WTC11 (cell line): Measurements from ENCODE around the gene SLC11A2. TPM values are rescaled to one million over a fixed set of nuclear protein-coding genes. Genes with fewer than 3 reads are reported as not detected.

Source experiments
- ATAC-seq: fragments of 200-7000 bp; cut with Tn5 transposase; 2 replicates; pipeline ENCODE4 v1.10.0; 2021; ENCODE audit warnings: mild to moderate bottlenecking, moderate library complexity
- CTCF ChIA-PET: fragments of 300-600 bp; sonication (Branson Sonifier 250); formaldehyde crosslinking; loops from one replicate; lab custom pipeline; 2021; ENCODE audit warnings: antibody characterized with exemption; lab: Charles Lee
- POLR2A ChIA-PET: fragments of 350-600 bp; sonication (Branson Sonifier 250); formaldehyde crosslinking; loops from one replicate; lab custom pipeline; 2021; ENCODE audit warnings: antibody characterized with exemption; lab: Charles Lee
- DNase-seq: peaks from one replicate; pipeline ENCODE4 v3.0.0; 2021; ENCODE audit warnings: low spot score
- H3K27ac Mint-ChIP-seq: 2 replicates; pipeline ENCODE4 v1.8.0; 2021; ENCODE audit warnings: mixed read lengths
- H3K27me3 Mint-ChIP-seq: 2 replicates; pipeline ENCODE4 v1.8.0; 2021; ENCODE audit warnings: low read depth, mild to moderate bottlenecking, moderate library complexity, mixed read lengths
- H3K36me3 Mint-ChIP-seq: 2 replicates; pipeline ENCODE4 v1.8.0; 2021; ENCODE audit warnings: mixed read lengths
- H3K4me1 Mint-ChIP-seq: 2 replicates; pipeline ENCODE4 v1.8.0; 2022; ENCODE audit warnings: mixed read lengths
- H3K4me3 Mint-ChIP-seq: 2 replicates; pipeline ENCODE4 v1.8.0; 2021; ENCODE audit warnings: mild to moderate bottlenecking, moderate library complexity, mixed read lengths
- H3K9me3 Mint-ChIP-seq: 2 replicates; pipeline ENCODE4 v1.8.0; 2021; ENCODE audit warnings: mixed read lengths
- ATF1 ChIP-seq: sonication (generic); formaldehyde crosslinking; IDR thresholded peaks from 2 replicates; pipeline ENCODE4 v1.8.1; 2023; ENCODE audit warnings: mild to moderate bottlenecking, moderate library complexity, missing genetic modification reagents
- CREB1 ChIP-seq: sonication (generic); formaldehyde crosslinking; IDR thresholded peaks from 2 replicates; pipeline ENCODE4 v1.8.0; 2023; ENCODE audit warnings: mild to moderate bottlenecking, missing genetic modification reagents
- EMX1 ChIP-seq: fragments of 250-450 bp; sonication (Bioruptor Pico); IDR thresholded peaks from 2 replicates; pipeline ENCODE4 v1.8.0; 2021; ENCODE audit warnings: mild to moderate bottlenecking
- FOXP1 ChIP-seq: sonication (generic); formaldehyde crosslinking; IDR thresholded peaks from 2 replicates; pipeline ENCODE4 v1.8.0; 2022; ENCODE audit warnings: missing genetic modification reagents, mild to moderate bottlenecking, moderate library complexity, borderline replicate concordance
- GRHL2 ChIP-seq: fragments of 250-450 bp; sonication (Bioruptor Pico); IDR thresholded peaks from 2 replicates; pipeline ENCODE4 v1.8.0; 2022; ENCODE audit warnings: mild to moderate bottlenecking, moderate library complexity; ENCODE audit not compliant: insufficient replicate concordance, severe bottlenecking
- IRF2 ChIP-seq: sonication (generic); formaldehyde crosslinking; IDR thresholded peaks from 2 replicates; pipeline ENCODE4 v1.8.0; 2022; ENCODE audit warnings: low read depth, missing genetic modification reagents, borderline replicate concordance
- JUN ChIP-seq: sonication (generic); formaldehyde crosslinking; IDR thresholded peaks from 2 replicates; pipeline ENCODE4 v1.8.0; 2023; ENCODE audit warnings: mild to moderate bottlenecking, missing genetic modification reagents
- KAT7 ChIP-seq: sonication (generic); formaldehyde crosslinking; IDR thresholded peaks from 2 replicates; pipeline ENCODE4 v1.8.1; 2023; ENCODE audit warnings: missing genetic modification reagents, mild to moderate bottlenecking, borderline replicate concordance
- NFE2L1 ChIP-seq: sonication (generic); formaldehyde crosslinking; IDR thresholded peaks from 2 replicates; pipeline ENCODE4 v1.8.1; 2023; ENCODE audit warnings: missing genetic modification reagents
- NR1H2 ChIP-seq: sonication (generic); formaldehyde crosslinking; IDR thresholded peaks from 2 replicates; pipeline ENCODE4 v1.9.0; 2021; ENCODE audit warnings: mild to moderate bottlenecking, moderate library complexity, missing genetic modification reagents
- RELA ChIP-seq: sonication (generic); formaldehyde crosslinking; IDR thresholded peaks from 2 replicates; pipeline ENCODE4 v1.8.1; 2022; ENCODE audit warnings: missing genetic modification reagents, mild to moderate bottlenecking, borderline replicate concordance
- RORB ChIP-seq: fragments of 250-450 bp; sonication (Bioruptor Pico); IDR thresholded peaks from 2 replicates; pipeline ENCODE4 v1.9.0; 2021; ENCODE audit warnings: mild to moderate bottlenecking
- SMAD3 ChIP-seq: sonication (generic); formaldehyde crosslinking; IDR thresholded peaks from 2 replicates; pipeline ENCODE4 v1.8.0; 2022; ENCODE audit warnings: missing genetic modification reagents, mild to moderate bottlenecking, borderline replicate concordance
- SOX15 ChIP-seq: fragments of 250-450 bp; sonication (Bioruptor Pico); IDR thresholded peaks from 2 replicates; pipeline ENCODE4 v1.9.0; 2021; ENCODE audit warnings: mild to moderate bottlenecking
- TCF7 ChIP-seq: sonication (generic); formaldehyde crosslinking; IDR thresholded peaks from 2 replicates; pipeline ENCODE4 v1.8.0; 2022; ENCODE audit warnings: mild to moderate bottlenecking, low read depth, missing genetic modification reagents, moderate library complexity
- TP53 ChIP-seq: sonication (generic); formaldehyde crosslinking; IDR thresholded peaks from 2 replicates; pipeline ENCODE4 v1.8.1; 2023; ENCODE audit warnings: mild to moderate bottlenecking, missing genetic modification reagents
- ZBTB21 ChIP-seq: sonication (generic); formaldehyde crosslinking; IDR thresholded peaks from 2 replicates; pipeline ENCODE4 v1.8.1; 2023; ENCODE audit warnings: mild to moderate bottlenecking, missing genetic modification reagents, borderline replicate concordance
- ZNF219 ChIP-seq: sonication (generic); formaldehyde crosslinking; IDR thresholded peaks from 2 replicates; pipeline ENCODE4 v1.8.0; 2023; ENCODE audit warnings: missing genetic modification reagents, mild to moderate bottlenecking, borderline replicate concordance
- ZNF232 ChIP-seq: sonication (generic); formaldehyde crosslinking; IDR thresholded peaks from 2 replicates; pipeline ENCODE4 v1.8.0; 2022; ENCODE audit warnings: mild to moderate bottlenecking, missing genetic modification reagents
- ZNF396 ChIP-seq: fragments of 250-450 bp; sonication (Bioruptor Pico); IDR thresholded peaks from 2 replicates; pipeline ENCODE4 v1.8.0; 2021; ENCODE audit warnings: mild to moderate bottlenecking, moderate library complexity, borderline replicate concordance
- total RNA-seq: library from RNA; stranded (reverse); gene quantifications from 3 replicates; pipeline ENCODE4 v1.2.3, GENCODE V29; 2021
- TF ChIP-seq, protein P1 (sequence below): sonication (generic); formaldehyde crosslinking; IDR thresholded peaks from 2 replicates; pipeline ENCODE4 v1.8.1; 2023; ENCODE audit warnings: mild to moderate bottlenecking, missing genetic modification reagents, moderate library complexity
- TF ChIP-seq, protein P2 (sequence below): sonication (generic); formaldehyde crosslinking; IDR thresholded peaks from 2 replicates; pipeline ENCODE4 v1.8.0; 2022; ENCODE audit warnings: mild to moderate bottlenecking, missing genetic modification reagents
- TF ChIP-seq, protein P3 (sequence below): fragments of 250-450 bp; sonication (Bioruptor Pico); IDR thresholded peaks from 2 replicates; pipeline ENCODE4 v1.9.0; 2021; ENCODE audit warnings: mild to moderate bottlenecking, borderline replicate concordance
- TF ChIP-seq, protein P4 (sequence below): fragments of 200-600 bp; IDR thresholded peaks from 2 replicates; pipeline ENCODE4 v1.8.0; 2022; ENCODE audit warnings: antibody characterized with exemption
- TF ChIP-seq, protein P5 (sequence below): sonication (generic); formaldehyde crosslinking; IDR thresholded peaks from 2 replicates; pipeline ENCODE4 v1.8.1; 2022; ENCODE audit warnings: low read depth, missing genetic modification reagents, borderline replicate concordance
- TF ChIP-seq, protein P6 (sequence below): fragments of 250-450 bp; sonication (Bioruptor Pico); IDR thresholded peaks from 2 replicates; pipeline ENCODE4 v1.9.0; 2021; ENCODE audit warnings: mild to moderate bottlenecking

SLC11A2 gene
- total RNA-seq, 1 experiment from 2014 or later, result 58.0 TPM

DNA sequence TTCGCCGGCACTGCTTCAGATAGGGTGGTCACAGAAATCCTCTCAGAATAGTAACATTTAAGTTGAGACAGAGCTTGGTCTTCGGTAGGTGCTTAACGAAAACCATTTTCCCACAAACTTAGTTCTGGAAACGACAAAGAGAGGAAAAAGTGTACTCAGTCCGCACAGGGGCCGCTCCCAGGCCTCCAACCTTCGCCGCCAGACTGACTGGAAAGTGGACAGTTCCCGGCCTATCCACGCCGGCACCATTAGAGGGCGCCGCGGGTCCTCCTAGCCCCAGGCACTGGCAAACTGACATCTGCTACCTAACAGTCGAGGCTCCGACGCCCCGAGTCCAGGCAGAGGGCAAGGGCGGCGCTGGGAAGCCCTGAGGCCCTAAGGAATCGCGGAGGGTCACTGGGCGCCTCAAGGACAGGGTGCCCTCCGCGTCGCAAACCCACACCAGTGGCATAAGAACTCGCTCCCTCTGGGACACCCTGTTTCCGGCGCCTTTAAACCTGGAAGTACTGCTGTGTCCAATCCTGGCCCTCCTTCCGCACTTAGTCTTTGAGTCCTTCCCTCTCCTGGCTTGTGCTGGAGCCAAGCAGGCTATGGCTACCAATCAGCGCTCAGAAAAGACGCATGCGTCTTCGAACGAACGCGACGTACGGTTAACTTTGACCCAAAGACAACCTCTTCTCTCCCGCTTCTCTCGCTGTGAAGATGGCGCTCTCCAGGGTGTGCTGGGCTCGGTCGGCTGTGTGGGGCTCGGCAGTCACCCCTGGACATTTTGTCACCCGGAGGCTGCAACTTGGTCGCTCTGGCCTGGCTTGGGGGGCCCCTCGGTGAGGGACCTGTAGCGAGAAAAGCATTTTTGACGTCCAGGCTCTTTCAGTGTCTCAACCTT, 21.7 kb upstream of the SLC11A2 start, which contains the start of gene LETMD1:
Gene LETMD1, plus strand, starts transcription at position 673 of the 886 bp plus-strand sequence. Its CDS starts 30 bp downstream, at position 703.
- ChIA-PET CTCF (interaction anchor here (0.6 kb wide), 1 partner anchor 293 kb away, joined by 3 read pairs; no protein-coding TSS in a partner anchor), POLR2A (interaction anchor here (0.7 kb wide), 1 partner anchor 22 kb away, joined by 4 read pairs; the partner anchor contains the start of gene SLC11A2)
- H3K36me3 Mint-ChIP-seq, result peaks cover 10% of the 10 kb centered on the region
- TF ChIP-seq, protein P1, sequence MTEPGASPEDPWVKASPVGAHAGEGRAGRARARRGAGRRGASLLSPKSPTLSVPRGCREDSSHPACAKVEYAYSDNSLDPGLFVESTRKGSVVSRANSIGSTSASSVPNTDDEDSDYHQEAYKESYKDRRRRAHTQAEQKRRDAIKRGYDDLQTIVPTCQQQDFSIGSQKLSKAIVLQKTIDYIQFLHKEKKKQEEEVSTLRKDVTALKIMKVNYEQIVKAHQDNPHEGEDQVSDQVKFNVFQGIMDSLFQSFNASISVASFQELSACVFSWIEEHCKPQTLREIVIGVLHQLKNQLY (CRISPR knock-in tag), result no peak
- TF ChIP-seq ATF1 (CRISPR knock-in tag) (no peak), IRF2 (no peak), ZBTB21 (CRISPR knock-in tag) (no peak), NR1H2 (CRISPR knock-in tag) (no peak), NFE2L1 (no peak), RELA (no peak), TCF7 (no peak), EMX1 (CRISPR knock-in tag) (no peak), ZNF396 (CRISPR knock-in tag) (no peak), ZNF219 (CRISPR knock-in tag) (no peak), ZNF232 (CRISPR knock-in tag) (no peak), FOXP1 (CRISPR knock-in tag) (peak; percentile 46; the same call in 1 of the 2 replicates), JUN (CRISPR knock-in tag) (no peak), SOX15 (no peak), TP53 (CRISPR knock-in tag) (no peak), KAT7 (CRISPR knock-in tag) (0 out of 2 replicates have a peak, but pooled peaks have one; percentile 54), CREB1 (CRISPR knock-in tag) (no peak), SMAD3 (CRISPR knock-in tag) (no peak), RORB (CRISPR knock-in tag) (no peak), GRHL2 (CRISPR knock-in tag) (no peak)
- TF ChIP-seq, protein P2, sequence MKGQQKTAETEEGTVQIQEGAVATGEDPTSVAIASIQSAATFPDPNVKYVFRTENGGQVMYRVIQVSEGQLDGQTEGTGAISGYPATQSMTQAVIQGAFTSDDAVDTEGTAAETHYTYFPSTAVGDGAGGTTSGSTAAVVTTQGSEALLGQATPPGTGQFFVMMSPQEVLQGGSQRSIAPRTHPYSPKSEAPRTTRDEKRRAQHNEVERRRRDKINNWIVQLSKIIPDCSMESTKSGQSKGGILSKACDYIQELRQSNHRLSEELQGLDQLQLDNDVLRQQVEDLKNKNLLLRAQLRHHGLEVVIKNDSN, result peak; percentile 30; the same call in 1 of the 2 replicates
- TF ChIP-seq, protein P3, sequence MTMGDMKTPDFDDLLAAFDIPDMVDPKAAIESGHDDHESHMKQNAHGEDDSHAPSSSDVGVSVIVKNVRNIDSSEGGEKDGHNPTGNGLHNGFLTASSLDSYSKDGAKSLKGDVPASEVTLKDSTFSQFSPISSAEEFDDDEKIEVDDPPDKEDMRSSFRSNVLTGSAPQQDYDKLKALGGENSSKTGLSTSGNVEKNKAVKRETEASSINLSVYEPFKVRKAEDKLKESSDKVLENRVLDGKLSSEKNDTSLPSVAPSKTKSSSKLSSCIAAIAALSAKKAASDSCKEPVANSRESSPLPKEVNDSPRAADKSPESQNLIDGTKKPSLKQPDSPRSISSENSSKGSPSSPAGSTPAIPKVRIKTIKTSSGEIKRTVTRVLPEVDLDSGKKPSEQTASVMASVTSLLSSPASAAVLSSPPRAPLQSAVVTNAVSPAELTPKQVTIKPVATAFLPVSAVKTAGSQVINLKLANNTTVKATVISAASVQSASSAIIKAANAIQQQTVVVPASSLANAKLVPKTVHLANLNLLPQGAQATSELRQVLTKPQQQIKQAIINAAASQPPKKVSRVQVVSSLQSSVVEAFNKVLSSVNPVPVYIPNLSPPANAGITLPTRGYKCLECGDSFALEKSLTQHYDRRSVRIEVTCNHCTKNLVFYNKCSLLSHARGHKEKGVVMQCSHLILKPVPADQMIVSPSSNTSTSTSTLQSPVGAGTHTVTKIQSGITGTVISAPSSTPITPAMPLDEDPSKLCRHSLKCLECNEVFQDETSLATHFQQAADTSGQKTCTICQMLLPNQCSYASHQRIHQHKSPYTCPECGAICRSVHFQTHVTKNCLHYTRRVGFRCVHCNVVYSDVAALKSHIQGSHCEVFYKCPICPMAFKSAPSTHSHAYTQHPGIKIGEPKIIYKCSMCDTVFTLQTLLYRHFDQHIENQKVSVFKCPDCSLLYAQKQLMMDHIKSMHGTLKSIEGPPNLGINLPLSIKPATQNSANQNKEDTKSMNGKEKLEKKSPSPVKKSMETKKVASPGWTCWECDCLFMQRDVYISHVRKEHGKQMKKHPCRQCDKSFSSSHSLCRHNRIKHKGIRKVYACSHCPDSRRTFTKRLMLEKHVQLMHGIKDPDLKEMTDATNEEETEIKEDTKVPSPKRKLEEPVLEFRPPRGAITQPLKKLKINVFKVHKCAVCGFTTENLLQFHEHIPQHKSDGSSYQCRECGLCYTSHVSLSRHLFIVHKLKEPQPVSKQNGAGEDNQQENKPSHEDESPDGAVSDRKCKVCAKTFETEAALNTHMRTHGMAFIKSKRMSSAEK (CRISPR knock-in tag), result no peak
- TF ChIP-seq, protein P4, sequence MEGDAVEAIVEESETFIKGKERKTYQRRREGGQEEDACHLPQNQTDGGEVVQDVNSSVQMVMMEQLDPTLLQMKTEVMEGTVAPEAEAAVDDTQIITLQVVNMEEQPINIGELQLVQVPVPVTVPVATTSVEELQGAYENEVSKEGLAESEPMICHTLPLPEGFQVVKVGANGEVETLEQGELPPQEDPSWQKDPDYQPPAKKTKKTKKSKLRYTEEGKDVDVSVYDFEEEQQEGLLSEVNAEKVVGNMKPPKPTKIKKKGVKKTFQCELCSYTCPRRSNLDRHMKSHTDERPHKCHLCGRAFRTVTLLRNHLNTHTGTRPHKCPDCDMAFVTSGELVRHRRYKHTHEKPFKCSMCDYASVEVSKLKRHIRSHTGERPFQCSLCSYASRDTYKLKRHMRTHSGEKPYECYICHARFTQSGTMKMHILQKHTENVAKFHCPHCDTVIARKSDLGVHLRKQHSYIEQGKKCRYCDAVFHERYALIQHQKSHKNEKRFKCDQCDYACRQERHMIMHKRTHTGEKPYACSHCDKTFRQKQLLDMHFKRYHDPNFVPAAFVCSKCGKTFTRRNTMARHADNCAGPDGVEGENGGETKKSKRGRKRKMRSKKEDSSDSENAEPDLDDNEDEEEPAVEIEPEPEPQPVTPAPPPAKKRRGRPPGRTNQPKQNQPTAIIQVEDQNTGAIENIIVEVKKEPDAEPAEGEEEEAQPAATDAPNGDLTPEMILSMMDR, result peak; percentile 85
- TF ChIP-seq, protein P5, sequence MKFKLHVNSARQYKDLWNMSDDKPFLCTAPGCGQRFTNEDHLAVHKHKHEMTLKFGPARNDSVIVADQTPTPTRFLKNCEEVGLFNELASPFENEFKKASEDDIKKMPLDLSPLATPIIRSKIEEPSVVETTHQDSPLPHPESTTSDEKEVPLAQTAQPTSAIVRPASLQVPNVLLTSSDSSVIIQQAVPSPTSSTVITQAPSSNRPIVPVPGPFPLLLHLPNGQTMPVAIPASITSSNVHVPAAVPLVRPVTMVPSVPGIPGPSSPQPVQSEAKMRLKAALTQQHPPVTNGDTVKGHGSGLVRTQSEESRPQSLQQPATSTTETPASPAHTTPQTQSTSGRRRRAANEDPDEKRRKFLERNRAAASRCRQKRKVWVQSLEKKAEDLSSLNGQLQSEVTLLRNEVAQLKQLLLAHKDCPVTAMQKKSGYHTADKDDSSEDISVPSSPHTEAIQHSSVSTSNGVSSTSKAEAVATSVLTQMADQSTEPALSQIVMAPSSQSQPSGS, result no peak
- TF ChIP-seq, protein P6, sequence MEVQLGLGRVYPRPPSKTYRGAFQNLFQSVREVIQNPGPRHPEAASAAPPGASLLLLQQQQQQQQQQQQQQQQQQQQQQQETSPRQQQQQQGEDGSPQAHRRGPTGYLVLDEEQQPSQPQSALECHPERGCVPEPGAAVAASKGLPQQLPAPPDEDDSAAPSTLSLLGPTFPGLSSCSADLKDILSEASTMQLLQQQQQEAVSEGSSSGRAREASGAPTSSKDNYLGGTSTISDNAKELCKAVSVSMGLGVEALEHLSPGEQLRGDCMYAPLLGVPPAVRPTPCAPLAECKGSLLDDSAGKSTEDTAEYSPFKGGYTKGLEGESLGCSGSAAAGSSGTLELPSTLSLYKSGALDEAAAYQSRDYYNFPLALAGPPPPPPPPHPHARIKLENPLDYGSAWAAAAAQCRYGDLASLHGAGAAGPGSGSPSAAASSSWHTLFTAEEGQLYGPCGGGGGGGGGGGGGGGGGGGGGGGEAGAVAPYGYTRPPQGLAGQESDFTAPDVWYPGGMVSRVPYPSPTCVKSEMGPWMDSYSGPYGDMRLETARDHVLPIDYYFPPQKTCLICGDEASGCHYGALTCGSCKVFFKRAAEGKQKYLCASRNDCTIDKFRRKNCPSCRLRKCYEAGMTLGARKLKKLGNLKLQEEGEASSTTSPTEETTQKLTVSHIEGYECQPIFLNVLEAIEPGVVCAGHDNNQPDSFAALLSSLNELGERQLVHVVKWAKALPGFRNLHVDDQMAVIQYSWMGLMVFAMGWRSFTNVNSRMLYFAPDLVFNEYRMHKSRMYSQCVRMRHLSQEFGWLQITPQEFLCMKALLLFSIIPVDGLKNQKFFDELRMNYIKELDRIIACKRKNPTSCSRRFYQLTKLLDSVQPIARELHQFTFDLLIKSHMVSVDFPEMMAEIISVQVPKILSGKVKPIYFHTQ (CRISPR knock-in tag), result no peak

More for the DNA sequence above, 21.7 kb upstream of the SLC11A2 start, which contains the start of gene LETMD1:
- ATAC-seq (peak; percentile 98), DNase-seq (peak; percentile 93)
- peak within 1 kb of the TSS; percentile 82 for H3K27ac Mint-ChIP-seq
- no peaks in the 10 kb centered on the region for H3K9me3 Mint-ChIP-seq
- peaks cover 13% of the 10 kb centered on the region for H3K4me1 Mint-ChIP-seq
- peak within 1 kb of the TSS; percentile 92 for H3K4me3 Mint-ChIP-seq
- H3K27me3 Mint-ChIP-seq, result peaks cover 5% of the 10 kb centered on the region; the same call in 1 of the 2 replicates
